NOMO-1 treated with DMSO at 0.1 percent for 48 hours (cell line): ENCODE results near the gene YWHAQ.
"Not testable (repeated sequence)": the region's sequence is repeated elsewhere in the genome, so short reads cannot be mapped to it uniquely, and the experiment has no call there.

Experiments
- DNase-seq: peaks from one replicate; lab custom pipeline; 2025; ENCODE audit not compliant: unreplicated experiment; lab: John Stamatoyannopoulos, UW

The YWHAQ gene

DNA sequence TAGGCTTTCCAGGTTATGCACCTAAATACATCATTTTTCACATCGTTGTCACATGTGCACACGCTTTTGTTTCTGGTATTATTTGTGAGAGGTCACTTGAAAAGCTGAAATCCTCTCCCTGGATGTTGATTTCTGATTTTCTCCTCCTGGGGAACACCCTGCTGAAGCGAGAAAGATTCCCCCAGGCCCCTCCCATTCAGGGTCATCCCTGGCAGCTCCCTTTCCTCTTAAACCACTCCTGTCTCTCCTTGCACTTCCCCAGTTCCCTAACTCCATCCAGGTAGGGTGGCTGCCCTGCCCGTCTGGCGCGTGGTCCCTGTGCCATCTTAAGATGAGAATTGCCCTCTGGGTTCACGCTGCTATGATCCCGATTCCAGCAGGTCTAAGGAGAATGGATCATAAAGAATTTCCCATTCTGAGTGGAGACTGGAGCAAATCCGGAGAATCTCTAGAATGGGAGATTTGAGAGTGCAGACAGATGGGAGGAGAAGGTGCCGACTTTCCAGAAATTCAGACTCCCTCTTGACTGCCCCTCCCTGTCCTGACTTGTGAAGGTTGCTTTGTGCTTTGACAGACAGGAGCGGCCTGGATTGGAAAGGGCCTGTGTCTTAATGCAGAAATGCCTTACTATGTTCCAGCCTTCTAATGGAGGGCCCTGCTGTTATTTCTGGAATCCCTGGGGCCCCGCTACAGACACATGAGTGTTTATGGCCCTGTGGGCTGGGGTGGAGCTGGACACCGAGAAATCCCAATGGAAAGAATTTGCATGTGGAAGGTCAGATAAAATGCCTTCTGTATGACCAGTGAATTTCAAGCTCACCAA is 1.3 kb upstream of the YWHAQ start:
- DNase-seq = no peak

DNA sequence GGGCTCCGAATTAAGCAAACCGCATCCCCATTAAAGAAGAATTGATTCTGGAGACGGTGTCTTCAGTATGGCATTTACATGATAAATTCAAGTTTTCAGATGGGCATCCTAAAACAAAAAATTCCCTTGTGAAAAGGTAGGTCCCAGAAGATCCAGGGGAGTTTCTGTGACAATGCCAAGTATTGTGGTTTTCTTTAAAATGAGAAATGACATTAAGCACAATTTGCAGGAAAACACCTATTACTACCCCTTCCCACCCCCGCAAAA is 689 bp upstream of the YWHAQ start:
- no peak for DNase-seq

DNA sequence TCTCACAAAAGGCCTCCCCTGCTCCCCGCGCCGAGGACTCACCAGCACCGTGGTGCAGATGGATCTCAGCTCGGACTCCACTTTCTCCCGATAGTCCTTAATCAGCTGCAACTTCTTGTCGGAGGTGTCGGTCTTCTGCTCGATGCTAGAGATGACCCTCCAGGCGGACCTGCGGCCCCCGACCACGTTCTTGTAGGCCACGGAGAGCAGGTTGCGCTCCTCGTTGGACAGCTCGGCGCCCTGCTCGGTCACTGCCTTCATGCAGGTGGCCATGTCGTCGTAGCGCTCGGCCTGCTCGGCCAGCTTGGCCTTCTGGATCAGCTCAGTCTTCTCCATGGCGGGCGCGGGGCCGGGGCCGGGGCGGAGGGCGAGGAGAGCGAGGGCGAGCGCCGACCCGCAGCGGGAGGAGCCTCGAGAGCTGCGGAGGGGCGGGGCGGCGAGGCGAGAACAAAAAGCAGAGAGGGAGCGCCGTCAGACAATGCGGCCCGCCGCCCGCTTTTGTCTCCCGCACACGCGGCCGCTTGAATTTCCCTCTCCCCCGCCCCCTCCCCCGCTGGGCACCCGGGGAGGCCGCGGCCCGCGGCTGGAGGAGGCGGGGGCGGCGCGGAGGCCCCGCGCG is 571 bp downstream of the YWHAQ start:
- peak; percentile 62 for DNase-seq

DNA sequence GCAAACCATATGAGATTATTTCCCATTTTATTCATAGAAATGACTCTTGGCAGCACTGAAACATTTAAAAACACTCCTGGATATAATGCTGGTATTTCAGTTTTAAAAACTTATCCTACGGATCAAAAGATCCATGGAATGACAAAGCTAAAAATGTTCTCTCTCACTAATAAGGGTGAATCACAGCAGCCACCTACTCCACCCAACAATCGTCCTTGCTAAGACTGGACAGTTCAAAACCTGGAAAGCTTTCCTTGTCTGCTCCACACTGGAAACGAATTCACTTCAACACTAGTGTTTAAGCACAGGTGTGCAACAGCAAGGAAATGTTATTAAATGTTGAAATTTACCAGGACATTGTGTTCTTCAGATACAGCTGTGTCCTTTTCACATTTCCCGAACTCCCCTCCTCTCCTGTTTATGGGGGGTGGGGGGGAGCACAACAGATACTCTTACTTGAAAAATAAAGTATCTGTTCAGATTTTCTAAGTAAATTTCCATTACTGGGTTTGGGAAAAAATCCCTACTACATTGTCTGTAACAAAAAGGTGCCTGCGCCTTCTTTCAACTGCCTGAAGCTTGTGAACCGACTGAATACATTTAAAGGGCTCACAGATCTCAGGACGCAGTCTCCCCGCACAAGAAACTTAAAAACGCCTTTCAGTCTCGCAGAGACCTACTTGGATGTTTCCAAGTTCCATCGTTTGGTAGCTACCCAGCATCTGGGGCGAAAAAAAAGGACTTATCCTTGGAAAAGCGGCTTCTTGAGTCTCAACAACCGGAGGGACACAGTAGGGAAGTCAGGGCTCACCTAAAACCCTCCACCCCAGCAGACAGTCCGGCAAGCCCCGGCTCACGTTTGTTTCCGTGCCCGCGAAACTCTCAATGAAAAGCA is 1.3 kb downstream of the YWHAQ start:
- DNase-seq = no peak

- DNase-seq = no peak
Observed at GRCh38 chr2:9627310-9627709, 3.5 kb downstream of the YWHAQ start.

DNA sequence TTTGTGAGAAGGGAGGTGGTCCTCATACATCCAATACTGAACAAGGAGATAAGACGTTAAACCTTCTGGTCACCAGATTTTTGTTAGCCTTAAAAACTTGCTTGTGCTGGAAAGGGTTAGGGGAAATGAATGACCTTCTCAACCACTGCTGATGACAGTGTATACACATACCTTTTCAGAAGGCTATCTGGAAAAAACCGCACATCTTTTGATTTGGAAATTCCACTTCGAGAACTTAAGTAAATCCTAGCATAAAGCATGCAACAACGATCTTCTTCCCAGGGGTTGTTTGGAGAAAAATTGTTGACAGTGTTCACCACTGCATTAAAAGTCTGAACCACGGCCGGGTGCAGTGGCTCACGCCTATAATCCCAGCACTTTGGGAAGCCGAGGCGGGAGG is 7.6 kb downstream of the YWHAQ start:
- DNase-seq = no peak

- not testable (repeated sequence) for DNase-seq
Observed at GRCh38 chr2:9621655-9622054, 9.1 kb downstream of the YWHAQ start.

- DNase-seq = no peak
Observed at GRCh38 chr2:9618410-9618809, 12.4 kb downstream of the YWHAQ start.

GRCh38 chr2:9617749-9618148 is 13.0 kb downstream of the YWHAQ start:
- no peak for DNase-seq

DNA sequence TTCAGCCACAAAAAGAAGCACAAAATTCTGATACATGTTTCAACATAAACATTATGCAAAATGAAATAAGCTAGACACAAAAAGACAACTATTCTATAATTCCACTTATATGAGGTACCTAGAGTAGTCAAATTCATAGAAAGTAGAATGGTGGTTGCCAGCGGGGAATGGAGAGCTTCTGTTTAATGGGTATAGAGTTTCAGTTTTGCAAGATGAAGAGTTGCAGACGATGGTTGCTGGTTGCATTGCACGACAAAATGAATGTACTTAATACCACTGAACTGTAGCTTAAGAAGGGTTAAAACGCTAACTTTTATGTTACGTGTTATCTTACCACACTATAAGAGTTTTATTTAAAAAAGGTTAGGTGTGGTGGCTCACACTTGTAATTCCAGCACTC is 13.5 kb downstream of the YWHAQ start:
- no peak for DNase-seq

DNA sequence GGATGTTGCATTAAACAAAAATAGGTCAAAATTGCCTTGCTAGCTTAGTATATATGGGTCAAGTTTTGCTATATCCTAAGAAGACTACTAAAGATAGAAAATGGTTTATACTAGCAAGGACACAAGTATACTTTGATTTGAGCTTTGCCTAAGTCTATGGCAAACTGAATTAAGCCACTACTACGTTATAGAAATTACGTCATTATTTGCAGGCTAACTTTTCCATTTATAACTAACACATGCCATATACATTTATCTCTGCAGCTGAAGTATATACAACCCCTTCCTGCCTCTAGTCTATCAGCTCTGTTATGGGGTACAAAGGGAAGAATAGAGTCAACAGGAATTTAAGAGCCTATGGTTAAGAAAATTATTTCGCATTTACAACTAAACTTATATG is 16.2 kb downstream of the YWHAQ start:
- DNase-seq = no peak

DNA sequence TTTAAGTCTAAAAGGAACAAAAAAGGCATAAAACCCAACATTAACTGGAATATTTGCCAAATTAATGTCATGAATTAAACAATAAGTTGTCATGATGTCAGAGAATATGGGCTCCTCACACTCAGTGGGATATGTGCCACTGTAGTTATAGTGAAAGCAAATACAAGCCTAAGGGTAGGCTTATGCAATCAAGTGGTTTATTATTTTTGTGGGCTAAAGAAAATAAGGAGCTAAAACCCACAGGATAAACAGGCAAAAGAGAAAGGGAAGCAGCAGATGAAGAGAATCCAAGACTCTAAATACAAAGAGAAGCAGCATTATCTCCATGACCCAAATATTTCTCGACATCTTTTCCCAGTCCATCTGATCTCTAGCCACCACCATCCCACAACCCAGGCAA is 17.5 kb downstream of the YWHAQ start:
- peak; percentile 41 for DNase-seq

- not testable (repeated sequence) for DNase-seq
Observed at GRCh38 chr2:9611549-9611912, 19.3 kb downstream of the YWHAQ start.

GRCh38 chr2:9610781-9611548 is 19.8 kb downstream of the YWHAQ start:
- no peak for DNase-seq

DNA sequence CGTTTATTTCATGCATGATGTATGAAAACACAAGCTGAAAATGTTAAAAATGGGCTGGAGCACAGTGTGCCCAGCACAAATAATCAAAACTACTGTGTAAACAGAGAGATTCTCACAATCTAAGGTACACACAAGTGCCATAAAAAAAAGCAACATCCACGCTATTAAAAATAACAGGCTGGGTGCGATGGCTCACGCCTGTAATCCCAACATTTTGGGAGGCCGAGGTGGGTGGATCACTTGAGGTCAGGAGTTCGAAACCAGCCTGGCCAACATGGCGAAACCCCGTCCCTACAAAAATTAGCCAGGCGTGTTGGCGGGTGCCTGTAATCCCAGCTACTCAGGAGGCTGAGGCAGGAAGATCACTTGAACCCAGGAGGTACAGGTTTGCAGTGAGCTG is 22.3 kb downstream of the YWHAQ start:
- DNase-seq = not testable (repeated sequence)

DNA sequence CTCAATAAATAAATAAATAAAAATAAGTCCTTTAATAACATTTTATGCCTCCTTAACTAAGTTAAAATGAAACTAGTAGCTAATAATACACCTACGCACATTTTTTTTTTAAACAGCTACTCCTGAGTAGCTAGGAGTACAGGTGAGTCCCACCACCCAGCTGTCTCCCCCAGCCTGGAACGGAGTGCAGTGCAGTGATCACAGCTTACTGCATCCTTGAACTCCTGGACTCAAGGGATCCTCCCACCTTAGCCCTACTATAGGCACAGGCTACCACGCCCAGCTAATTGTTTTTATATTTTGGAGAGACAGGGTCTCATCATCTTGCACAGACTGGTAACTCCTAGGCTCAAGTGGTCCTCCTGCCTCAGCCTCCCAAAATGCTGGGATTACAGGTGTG is 28.4 kb downstream of the YWHAQ start:
- DNase-seq = no peak

DNA sequence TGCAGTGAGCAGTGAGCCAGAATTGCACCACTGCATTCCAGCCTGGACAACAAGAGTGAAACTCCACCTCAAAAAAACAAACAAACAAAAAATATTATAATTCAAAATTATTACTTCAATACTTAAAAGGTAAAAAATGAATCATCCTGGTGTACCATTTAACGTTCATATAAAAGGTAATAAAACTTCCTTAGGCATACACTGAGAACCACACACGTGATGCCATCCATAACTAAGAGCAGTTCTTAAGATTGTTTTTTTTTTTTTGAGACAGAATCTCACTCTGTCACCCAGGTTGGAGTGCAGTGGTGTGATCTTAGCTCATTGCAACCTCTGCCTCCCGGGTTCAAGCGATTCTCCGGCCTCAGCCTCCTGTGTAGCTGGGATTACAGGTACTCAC is 29.4 kb downstream of the YWHAQ start:
- DNase-seq = no peak

DNA sequence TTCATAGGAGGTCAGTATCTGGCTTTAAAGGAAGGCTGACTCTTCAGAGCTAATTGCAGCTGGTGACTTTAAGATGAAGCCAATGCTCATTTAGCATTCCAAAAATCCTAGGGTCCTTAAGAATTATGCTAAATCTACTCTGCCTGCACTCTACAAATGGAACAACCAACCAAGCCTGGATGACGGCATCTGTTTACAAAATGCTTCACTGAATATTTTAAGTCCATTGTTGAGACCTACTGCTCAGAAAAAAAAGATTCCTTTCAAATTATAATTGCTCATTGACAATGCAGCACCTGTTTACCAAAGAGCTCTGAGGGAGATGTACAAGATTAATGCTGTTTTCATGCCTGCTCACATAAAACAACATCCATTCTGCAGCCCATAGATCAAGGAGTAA is 31.4 kb downstream of the YWHAQ start:
- no peak for DNase-seq

DNA sequence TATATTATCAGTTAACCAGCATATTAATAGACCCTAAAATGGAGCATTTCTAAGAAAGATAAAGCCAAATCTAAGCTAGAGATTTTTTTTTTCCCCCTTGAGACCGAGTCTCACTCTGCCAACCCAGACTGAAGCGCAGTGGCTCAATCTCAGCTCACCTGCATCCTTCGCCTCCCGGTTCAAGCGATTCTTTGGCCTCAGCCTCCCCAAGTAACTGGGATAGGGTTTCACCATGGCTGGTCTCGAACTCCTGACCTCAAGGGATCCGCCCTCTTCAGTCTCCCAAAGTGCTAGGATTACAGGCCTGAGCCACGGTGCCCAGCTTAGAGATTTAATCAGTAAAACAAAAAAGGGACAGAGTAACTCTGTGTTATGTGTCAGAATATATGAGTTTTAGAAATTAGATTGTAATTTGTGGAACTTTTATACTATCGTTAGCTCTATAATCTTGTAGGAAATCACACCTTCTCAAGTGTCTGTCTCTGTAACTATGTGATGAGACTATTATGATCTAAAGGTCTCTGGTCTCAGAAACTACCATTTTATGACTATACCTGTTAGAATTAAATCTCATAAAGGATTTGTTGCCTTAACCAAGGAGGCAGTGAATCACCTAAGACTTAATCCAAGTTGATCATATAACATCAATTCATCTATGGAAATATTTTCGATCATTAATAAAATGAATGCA is 34.0 kb downstream of the YWHAQ start:
- no peak for DNase-seq

DNA sequence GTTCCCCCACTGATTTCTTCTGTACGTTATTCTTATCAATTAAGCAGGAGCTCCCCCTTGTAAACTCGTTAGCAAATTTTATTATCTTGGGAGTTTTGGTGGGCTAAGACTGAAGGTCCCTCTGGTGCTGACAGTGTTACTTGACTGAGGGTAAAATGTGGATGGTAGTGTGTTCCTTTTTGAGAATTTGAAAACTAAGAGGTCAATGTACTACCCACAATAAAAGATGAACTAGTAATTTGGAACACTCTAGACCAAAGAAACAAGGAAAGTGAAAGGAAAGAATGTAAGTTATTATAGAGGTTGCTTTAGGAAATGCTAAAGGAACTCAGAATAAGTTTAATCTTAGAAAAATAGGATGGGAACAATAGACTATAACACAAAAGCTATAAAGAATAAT is 35.1 kb downstream of the YWHAQ start:
- no peak for DNase-seq

GRCh38 chr2:9595256-9595655 is 35.5 kb downstream of the YWHAQ start:
- not testable (repeated sequence) for DNase-seq
